K562 (cell line): ENCODE data around the gene C6orf15.

Experiments used
- CTCF ChIP-seq, 3 experiments: IDR thresholded peaks in 2 of 3; conservative IDR thresholded peaks in 1 of 3; 2 replicates each; pipeline ENCODE4 v1.5.1; 2011 to 2012; ENCODE audit warnings: low read length in 3 of 3, mild to moderate bottlenecking in 3 of 3, control low read depth in 2 of 3, improper control_type of control experiment in 1 of 3, inconsistent platforms in 1 of 3, low read depth in 1 of 3, mixed read lengths in 1 of 3, moderate library complexity in 1 of 3; ENCODE audit not compliant: insufficient read depth in 2 of 3
- EZH2 ChIP-seq: IDR thresholded peaks from 2 replicates; pipeline ENCODE4 v1.6.1; 2012; ENCODE audit warnings: low read depth, mild to moderate bottlenecking, inconsistent platforms, low read length, borderline replicate concordance
- FOXK2 ChIP-seq, 2 experiments: fragments of 450-650 bp; IDR thresholded peaks in 1 of 2; conservative IDR thresholded peaks in 1 of 2; 2 replicates each; pipeline ENCODE4 v1.6.1; 2016; ENCODE audit warnings: low read depth in 2 of 2, mild to moderate bottlenecking in 1 of 2
- GABPA ChIP-seq: fragments of 200-800 bp; sonication (Bioruptor generic); conservative IDR thresholded peaks from 2 replicates; pipeline ENCODE4 v1.6.1; 2016; ENCODE audit warnings: low read depth, missing genetic modification characterization, missing compliant biosample characterization
- HES1 ChIP-seq: fragments of 450-650 bp; IDR thresholded peaks from 2 replicates; pipeline ENCODE4 v1.6.1; 2016; ENCODE audit warnings: low read depth, mild to moderate bottlenecking, moderate library complexity
- MEF2A ChIP-seq: IDR thresholded peaks from 2 replicates; pipeline ENCODE4 v1.6.1; 2011; ENCODE audit warnings: low read depth, mild to moderate bottlenecking, low read length, moderate library complexity; ENCODE audit not compliant: control insufficient read depth
- MLX ChIP-seq, 2 experiments: fragments of 450-650 bp in 1 of 2; sonication (generic) in 1 of 2; formaldehyde crosslinking; conservative IDR thresholded peaks; 2 replicates each; pipeline versions ENCODE4 v1.4.0 to v1.8.1; 2020 to 2022; ENCODE audit warnings: mild to moderate bottlenecking in 1 of 2, missing genetic modification reagents in 1 of 2
- RBBP5 ChIP-seq: fragments of 200-600 bp; sonication (generic); IDR thresholded peaks from 2 replicates; pipeline ENCODE4 v1.6.1; 2012; ENCODE audit warnings: borderline replicate concordance, mild to moderate bottlenecking, low read length, control low read depth, inconsistent platforms; ENCODE audit not compliant: insufficient read depth, poor library complexity, severe bottlenecking
- TAL1 ChIP-seq: fragments of 450-650 bp; IDR thresholded peaks from 2 replicates; pipeline ENCODE4 v1.6.1; 2016; ENCODE audit warnings: mild to moderate bottlenecking
- TFE3 ChIP-seq: fragments of 450-650 bp; formaldehyde crosslinking; IDR thresholded peaks from 2 replicates; pipeline ENCODE4 v1.4.0; 2020; ENCODE audit warnings: mild to moderate bottlenecking, mixed read lengths
- ZNF124 ChIP-seq: sonication (generic); formaldehyde crosslinking; IDR thresholded peaks from 2 replicates; pipeline ENCODE4 v1.8.1; 2022; ENCODE audit warnings: missing genetic modification reagents
- ZNF354B ChIP-seq: fragments of 250-450 bp; sonication (Bioruptor Pico); IDR thresholded peaks from 2 replicates; pipeline ENCODE4 v1.4.0; 2020

- TF ChIP-seq RBBP5 (no peak), EZH2 (no peak), GABPA (tag) (no peak), HES1 (no peak), CTCF (IDR thresholded peaks at IDR 0.05 in 2 of 3, conservative IDR thresholded peaks at IDR 0.05 in 1 of 3; ENCODE audit: insufficient read depth in 2 of 3, low read depth in 1 of 3, low read length in 3 of 3) (no peak), TAL1 (no peak), MLX (CRISPR knock-in tag; conservative IDR thresholded peaks at IDR 0.05) (no peak), ZNF124 (CRISPR knock-in tag) (no peak), MEF2A (no peak), ZNF354B (CRISPR knock-in tag) (no peak), TFE3 (no peak), FOXK2 (conservative IDR thresholded peaks at IDR 0.05 in 1 of 2, IDR thresholded peaks at IDR 0.05 in 1 of 2; ENCODE audit: low read depth in 2 of 2) (no peak)
Measured at GRCh38 chr6:31139599-31139998, 27.2 kb upstream of the C6orf15 start.
